NCI-H1694 (cell line): ENCODE measurements around the gene CXXC5.
"Not testable (repeated sequence)": the region's sequence is repeated elsewhere in the genome, so short reads cannot be mapped to it uniquely, and the experiment has no call there.

Experiments
- DNase-seq: peaks from one replicate; lab custom pipeline; 2025; lab: John Stamatoyannopoulos, UW

Gene CXXC5

DNA sequence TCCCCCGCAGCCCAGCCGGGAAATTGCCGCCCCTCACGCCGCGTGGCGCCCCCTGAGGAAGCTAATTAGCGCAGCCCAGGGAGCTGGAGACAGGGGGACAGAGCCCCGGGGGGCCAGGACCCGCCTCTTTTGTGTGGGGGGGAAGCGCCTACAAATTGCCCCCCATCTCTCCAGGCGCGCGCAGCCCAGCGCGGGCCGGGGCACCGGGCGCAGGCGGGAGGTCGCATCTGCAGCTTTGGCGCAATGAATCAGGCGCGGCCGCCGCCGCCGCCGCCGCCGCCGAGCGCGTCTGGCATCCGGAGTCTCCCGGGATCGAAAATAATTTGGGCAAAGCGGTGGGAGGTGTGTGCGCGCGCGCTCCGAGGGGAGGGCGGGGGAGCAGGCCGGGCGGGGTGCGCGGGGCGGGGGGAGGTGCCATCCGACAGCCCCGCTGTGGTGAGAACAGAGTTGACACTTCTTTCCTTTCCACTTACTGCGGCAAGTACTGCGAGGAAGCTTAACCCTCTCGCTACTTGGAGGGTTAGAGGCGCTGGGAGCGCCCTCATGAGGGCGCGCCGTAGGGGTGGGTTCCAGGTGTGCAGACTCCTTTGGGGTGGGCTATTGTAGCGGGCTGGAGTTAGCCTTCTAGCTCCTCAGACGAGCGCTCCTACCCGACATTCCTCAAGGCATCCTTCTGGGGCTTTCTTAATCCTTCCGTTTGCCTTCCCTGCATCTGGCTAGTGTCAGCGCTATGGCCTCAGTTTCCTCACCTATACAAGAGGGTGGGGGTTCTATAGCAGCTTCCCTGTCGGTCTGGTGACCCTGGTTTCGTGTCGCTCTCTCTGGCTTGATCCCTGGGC, 63.1 kb downstream of the CXXC5 start:
- DNase-seq = peak; percentile 43

DNA sequence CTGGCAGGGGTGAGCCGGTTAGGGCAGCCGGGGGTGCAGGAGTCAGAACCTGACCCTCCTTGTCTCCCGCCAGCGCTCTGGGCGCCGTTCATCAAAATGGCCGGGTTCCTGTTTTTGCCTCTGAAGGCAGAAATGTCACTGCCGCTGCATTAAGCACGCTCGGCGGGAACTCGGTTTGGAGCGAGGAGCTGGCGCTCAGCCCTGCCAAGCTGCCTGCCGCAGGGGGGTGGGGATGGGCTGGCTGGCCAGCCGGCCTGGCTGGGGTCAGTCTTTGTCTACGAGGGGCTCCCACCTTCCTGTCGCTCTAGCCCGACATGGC, 63.7 kb downstream of the CXXC5 start:
- no peak for DNase-seq

DNA sequence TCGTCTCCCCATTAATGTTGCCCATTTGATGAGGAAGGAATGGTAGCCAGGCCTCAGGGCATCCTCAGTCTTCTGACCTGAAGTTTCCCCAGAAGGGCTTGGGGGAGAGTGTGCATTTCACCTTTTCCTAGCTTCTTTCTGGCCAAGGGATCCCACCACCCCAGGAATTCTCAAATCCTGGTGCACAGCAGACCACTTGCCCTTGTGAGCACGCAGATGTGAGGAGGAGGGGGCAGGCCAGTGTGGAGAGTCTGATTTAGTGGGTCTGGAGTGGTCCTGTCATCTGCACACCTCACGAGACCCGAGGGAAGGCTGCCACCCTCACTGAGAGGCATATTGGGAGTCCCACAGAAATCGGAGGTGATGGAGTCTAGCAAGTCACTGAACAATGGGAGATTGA, 64.3 kb downstream of the CXXC5 start:
- no peak for DNase-seq

DNA sequence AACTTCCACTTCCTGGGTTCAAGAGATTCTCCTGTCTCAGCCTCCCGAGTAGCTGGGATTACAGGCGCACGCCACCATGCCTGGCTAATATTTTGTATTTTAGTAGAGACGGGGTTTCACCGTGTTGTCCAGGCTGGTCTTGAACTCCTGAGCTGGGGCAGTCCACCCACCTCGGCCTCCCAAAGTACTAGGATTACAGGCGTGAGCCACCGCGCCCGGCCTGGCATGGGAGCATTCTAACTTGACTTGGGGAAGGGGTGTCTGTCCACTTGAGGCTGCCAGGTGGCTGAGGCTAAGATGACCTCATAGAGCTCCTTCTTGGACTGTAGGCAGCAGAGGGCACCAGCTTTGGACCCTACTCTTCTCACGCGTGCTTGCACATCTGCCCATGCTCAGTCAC, 65.7 kb downstream of the CXXC5 start:
- DNase-seq = not testable (repeated sequence)

DNA sequence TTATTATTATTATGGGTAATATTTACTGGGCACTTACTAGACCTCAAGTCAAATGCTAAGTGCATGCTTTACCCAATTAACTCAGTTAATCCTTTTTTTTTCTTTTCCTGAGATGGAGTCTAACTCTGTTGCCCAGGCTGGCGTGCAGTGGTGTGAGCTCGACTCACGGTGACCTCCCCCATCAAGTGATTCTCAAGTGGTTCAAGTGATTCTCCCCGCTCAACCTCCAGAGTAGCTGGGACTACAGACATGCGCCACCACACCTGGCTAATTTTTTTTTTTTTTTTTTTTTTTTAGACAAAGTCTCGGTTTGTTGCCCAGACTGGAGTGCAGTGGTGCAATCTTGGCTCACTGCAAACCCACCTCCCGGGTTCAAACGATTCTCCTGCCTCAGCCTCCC, 69.1 kb downstream of the CXXC5 start:
- no peak for DNase-seq

DNA sequence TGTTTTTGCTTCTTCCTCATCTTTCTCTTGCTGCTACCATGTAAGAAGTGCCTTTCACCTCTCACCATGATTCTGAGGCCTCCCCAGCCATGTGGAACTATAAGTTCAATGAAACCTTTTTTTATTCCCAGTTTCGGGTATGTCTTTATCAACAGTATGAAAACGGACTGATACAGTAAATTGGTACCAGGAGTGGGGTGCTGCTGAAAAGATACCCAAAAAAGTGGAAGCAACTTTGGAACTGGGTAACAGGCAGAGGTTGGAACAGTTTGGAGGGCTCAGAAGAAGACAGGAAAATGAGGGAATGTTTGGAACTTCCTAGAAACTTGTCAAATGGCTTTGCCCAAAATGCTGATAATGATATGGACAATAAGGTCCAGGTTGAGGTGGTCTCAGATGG, 70.3 kb downstream of the CXXC5 start:
- not testable (repeated sequence) for DNase-seq

DNA sequence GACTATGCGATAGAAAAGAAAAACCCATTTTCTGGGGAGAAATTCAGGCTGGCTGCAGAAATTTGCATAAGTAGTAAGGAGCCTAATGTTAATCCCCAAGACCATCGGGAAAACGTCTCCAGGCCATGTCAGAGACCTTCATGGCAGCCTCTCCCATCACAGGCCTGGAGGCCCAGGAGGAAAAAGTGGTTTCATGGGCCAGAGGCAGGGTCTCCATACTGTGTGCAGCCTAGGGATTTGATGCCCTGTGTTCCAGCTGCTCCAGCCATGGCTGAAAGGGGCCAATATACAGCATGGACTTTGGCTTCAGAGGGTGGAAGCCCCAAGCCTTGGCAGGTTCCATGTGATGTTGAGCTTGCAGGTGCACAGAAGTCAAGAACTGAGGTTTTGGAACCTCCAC, 71.8 kb downstream of the CXXC5 start:
- not testable (repeated sequence) for DNase-seq

DNA sequence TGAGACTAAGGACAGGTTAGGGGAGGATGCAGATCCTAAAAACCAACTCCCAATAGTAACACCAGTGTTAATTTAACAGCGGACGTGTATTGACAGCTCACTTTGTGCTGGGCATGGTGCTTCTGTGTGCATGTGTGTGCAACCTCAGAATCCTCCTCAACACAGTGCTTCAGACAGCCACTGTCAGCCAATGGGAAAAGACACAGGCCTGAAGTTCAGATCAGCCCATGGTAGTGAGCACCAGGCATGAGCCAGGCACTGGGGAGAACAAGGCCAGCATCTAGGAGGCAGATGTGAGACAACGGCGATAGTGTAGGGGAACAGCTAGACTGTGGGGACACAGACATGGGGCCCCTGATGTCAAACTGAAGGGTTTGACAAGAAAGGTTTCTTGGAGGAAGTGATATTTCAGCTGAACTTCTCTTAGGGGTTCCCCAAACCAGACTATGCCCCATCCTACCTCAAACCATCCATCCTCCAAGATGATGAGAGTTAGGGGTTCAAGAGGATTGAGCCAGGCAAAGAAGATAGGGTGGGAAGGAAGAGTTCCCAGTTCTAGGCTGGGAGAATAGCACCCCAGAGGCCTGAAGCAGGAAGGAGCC, 75.9 kb downstream of the CXXC5 start:
- no peak for DNase-seq

DNA sequence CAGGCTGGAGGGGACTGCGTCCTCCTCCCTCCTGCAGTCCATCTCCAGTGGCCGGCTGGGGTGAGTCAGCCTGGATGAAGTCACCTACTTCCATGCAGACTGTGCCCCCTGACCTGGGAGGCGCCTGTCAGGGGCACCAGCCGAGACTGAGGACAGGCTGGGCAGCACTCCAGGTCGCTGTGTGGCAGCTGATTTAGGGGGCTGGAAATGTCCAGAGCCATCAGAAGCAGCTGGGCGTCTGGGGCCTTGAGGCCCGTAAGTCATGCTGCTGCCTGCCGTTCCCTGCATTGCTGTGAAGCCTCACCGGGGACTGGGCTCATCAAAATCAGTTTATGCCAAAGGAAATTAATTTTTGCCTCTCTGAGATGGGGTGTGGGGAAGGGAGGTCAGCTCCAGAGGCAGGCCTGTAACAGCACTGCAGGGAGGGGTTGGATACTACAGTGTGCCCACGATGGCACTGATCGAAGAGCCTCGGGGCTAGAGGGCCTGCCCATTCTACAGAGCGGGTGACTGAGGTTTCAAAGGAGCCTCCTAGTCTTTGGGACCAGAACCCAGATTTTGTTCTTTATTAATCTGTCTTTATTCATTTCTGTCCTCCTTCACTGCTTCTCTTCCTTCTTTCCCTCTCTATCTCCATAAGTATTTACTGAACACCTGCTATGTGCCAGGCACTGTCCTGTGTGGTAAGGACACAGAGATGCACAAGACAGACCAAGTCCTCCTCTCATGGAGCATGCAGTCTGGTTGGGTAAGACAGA, 77.1 kb downstream of the CXXC5 start:
- no peak for DNase-seq

DNA sequence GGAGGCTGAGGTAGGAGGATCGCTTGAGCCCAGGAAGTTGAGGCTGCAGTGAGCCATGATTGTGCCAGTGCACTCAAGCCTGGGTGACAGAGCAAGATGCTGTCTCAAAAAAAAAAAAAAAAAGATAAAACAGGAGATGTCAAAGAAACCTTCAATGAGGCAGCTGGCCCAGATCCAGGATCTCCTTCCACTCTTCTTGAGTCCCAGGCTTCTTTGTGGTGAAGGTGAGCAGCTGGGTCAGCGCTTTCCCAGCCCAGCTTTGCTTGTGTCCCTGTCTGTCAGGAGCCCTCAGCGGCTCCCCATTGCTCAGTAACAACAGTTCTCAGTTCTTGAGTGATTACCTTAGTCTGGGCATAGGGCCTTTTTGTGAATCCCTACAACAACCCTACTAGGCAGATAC, 78.1 kb downstream of the CXXC5 start:
- no peak for DNase-seq

DNA sequence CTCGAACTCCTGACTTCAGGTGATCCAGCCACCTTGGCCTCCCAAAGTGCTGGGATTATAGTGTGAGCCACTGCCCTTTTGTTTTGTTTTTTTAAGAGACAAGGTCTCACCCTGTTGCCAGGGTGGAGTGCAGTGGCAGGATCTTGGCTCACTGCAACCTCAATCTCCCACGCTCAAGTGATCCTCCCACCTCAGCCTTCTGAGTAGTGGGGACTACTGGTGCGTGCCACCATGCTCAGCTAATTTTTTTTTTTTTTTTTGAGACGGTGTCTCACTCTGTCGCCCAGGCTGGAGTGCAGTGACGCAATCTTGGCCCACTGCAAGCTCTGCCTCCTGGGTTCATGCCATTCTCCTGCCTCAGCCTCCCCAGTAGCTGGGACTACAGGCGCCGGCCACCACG, 79.5 kb downstream of the CXXC5 start:
- DNase-seq = not testable (repeated sequence)

DNA sequence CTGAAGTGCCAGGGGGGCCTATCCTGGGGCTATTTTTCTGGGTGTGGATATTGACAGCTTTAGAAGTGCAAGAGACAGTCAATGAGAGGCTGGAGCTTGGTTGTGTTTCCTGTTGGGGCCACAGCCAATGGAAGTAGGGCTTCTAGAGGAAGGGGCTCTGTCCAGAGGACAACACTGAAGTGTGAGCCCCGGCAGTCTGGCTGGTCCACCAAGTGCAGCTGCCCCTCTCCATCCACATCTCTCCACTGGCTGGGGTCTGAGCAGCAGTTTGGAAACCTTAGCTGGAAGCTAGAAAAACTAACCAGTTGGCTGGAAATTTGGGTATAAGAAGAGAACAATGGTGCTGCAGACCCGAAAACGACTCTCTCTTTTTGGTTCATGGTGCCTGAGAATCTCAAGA, 83.1 kb downstream of the CXXC5 start:
- no peak for DNase-seq

DNA sequence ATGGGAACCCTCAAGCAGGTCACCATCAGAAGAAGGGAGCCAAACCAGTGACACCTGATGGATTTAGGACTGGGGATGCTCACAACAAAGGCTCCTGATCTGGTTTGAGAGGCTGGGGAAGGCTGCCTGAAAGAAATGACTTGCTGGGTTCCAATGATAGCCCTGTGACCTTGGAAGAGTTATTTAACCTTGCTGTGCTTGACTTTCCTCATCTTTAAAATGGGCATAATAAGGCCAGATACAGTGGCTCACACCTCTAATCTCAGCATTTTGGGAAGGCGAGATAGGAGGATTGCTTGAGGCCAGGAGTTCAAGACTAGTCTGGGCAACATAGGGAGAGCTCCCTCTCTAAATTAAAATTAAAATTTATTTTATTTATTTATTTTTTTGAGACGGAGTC, 83.9 kb downstream of the CXXC5 start:
- DNase-seq = no peak

DNA sequence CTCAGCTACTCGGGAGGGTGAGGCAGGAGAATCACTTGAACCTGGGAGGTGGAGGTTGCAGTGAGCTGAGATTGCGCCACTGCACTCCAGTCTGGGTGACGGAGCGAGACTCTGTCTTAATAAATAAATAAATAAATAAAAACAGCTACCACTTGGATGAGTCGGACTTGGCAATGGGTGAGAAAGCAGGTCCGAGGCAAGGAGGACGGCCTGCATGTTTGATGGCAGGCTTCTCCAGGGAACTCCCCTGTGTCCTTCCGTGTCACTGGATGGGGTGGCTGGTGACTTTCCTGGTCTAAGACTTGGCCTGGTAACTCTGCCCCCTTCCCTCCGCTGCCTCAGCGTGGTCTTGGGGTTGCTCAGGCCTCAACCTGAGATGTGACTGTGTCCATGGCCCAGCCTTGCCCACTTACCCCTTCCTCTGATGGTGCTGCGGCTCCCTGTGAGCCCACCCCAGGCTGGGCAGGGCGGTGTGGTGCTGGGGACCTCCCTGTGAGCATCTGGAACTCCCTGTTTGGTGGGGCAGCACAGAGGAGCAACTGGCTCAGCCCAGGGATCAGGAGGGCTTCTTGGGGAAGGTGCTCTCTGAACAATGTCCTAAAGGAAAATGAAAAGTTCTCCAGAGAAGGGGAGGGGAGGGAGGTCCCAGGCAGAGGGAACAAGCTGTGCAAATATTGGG, 85.0 kb downstream of the CXXC5 start:
- no peak for DNase-seq
